GM18526 (cell line): ENCODE results near the gene CCDC142.

Experiments used
- POLR2A ChIP-seq: IDR thresholded peaks from 3 replicates; pipeline ENCODE4 v1.6.1; 2011; ENCODE audit not compliant: insufficient read length; ENCODE audit errors: extremely low read depth

CCDC142 gene, protein sequence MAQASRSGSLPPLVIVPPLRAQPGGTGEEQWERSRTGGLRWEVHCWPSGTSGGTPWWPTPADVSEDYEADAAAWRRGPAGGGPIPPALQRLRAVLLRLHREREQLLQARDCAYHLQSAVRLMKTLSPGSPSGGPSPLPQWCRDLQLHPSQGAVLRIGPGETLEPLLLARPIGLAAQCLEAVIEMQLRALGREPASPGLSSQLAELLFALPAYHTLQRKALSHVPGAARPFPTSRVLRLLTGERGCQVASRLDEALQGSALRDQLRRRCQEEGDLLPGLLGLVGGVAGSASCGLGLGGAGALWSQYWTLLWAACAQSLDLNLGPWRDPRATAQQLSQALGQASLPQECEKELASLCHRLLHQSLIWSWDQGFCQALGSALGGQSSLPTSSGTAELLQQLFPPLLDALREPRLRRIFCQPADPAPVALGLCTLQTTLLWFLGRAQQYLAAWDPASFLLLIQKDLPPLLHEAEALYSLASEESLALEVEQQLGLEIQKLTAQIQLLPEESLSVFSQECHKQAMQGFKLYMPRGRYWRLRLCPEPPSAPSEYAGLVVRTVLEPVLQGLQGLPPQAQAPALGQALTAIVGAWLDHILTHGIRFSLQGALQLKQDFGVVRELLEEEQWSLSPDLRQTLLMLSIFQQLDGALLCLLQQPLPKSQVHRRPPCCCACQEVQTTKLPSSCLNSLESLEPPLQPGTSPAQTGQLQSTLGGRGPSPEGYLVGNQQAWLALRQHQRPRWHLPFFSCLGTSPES

DNA sequence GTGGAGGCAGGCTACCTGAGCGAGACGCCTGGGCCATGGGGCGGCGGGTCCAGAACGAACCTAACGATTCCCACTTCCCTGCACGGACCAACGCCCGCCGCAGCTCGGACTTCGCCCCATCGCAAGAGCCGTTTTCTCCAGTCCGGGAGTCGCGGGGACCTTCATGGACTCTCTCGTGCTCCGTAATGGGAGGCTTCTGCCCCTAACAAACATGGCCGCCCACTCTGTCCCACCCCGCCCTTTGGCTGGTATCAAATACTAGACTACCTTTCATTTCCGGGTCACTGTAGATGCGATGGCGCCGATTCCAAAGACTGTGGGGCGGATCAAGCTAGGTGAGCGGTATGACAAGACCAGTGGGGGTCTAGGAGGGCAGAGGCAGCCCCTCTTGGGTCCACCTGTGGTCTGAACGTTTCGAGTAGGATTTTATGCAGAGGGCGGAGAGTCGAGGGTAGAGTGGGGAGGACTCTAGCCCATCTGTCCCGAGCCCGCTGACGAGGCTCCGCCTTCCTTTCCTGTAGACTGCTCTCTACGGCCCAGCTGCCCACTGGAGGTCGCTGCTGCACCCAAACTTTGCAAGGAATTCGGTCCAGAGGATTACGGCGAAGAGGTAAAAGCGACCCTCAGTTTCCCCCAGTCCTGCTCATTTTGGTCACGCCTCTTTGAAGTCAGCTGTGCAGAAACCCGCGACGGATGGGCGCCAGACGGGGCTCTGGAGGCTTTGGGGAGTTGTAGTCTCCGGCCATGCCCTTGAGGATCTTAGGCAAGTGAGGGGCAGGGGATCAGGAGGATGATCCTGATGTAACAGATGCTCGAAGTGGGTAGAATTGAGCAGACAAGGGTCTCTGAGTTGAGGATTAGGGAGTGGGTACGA, at the start of gene CCDC142, which contains the start of gene TTC31:
TSS of gene CCDC142 (minus strand) at position 198 of the 874 bp plus-strand sequence. CDS start at position 37, 161 bp downstream.
TSS of gene TTC31 (plus strand) at position 281 of the 874 bp plus-strand sequence. CDS start at position 296, 15 bp downstream.
- TF ChIP-seq POLR2A: peak; percentile 79

DNA sequence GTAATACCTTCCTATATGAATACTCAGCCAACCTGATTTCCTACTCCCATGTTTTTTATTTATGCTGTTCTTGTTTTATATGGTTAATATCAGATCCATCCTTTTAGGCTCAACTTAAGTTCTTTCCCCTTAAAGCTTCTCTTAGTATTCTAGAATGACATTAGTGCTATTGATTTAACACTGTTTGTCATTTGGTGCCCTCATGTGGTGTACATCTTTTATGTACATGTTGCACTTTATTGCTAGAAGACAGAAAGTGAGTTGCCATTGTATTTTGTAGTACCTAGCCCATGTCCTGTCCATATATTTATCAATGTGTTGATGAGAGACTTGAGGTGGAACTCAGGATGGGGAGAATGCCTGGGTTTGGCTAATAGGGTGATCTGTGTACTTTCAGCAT, 49.4 kb upstream of the CCDC142 start:
- TF ChIP-seq POLR2A: no peak

DNA sequence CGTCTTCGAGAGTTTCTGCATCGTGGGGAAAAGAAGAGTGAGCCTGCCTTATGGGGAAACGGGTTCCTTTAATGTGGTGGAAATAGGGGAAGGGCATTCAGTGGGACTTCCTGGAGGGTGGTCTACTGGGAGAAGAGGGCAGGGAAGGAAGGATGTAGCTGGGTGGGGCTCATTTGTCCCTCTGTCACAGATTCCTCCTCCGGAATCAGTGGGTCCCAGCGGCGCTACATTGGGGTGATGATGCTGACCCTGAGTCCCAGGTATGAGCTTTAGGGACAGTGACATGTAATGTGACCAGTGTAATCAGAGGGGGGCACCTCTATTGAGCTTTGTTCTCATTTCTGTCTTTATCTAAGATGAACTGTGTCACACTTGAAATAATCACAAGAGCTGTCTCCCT, 48.9 kb upstream of the CCDC142 start:
- TF ChIP-seq POLR2A: no peak

DNA sequence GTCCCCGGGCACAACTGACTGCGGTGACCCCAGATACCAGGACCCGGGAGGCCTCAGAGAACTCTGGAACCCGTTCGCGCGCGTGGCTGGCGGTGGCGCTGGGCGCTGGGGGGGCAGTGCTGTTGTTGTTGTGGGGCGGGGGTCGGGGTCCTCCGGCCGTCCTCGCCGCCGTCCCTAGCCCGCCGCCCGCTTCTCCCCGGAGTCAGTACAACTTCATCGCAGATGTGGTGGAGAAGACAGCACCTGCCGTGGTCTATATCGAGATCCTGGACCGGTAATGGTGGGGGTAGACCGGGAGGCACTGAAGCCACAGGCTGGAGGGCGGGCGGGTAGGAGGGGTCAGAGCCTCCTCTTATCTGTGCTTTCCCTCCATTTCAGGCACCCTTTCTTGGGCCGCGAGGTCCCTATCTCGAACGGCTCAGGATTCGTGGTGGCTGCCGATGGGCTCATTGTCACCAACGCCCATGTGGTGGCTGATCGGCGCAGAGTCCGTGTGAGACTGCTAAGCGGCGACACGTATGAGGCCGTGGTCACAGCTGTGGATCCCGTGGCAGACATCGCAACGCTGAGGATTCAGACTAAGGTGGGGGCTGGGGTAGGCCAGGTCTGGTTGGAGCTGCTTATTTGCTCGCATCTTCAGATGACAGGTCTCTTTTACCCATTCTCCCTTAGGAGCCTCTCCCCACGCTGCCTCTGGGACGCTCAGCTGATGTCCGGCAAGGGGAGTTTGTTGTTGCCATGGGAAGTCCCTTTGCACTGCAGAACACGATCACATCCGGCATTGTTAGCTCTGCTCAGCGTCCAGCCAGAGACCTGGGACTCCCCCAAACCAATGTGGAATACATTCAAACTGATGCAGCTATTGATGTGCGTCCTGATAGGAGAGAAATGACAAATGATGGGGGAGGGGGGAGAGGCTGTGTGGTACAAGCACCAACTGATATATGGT, 47.7 kb upstream of the CCDC142 start:
- no peak for TF ChIP-seq POLR2A

DNA sequence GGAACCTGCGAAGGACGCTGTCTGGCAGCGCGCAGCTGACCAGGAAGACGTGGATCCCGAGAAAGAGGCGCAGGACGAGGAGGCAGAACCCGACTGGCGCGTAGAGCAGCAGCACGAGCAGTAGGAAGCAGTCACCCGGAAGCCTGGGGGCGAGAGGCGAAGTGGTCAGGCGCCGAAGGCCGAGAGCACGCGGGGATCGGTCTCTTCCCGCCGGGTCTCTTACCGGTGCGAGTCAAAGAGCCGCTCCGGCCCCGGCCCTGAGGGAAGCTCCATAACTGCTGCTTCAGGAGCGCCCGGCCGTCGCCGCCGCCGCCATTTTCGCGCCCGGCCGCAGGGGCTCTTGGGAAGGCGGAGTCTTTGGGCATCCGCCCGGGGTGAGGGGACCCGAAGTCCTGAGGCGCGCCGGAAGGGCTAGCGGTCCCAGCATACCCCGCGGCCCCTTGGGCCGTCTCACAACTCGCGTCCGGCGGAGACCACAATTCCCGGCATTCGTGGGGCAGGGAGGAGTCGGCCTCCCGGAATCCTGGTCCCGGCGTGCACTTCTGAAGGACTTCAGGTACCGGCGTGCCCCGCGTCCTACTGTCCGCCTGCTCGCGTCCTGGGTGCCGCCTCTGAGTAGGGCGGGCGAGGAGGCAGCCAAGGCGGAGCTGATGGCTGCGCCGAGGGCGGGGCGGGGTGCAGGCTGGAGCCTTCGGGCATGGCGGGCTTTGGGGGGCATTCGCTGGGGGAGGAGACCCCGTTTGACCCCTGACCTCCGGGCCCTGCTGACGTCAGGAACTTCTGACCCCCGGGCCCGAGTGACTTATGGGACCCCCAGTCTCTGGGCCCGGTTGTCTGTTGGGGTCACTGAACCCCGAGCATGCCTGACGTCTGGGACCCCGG, 46.8 kb upstream of the CCDC142 start, which contains the start of the genes AUP1 and HTRA2:
TSS of gene AUP1 (minus strand) at position 350 of the 882 bp plus-strand sequence. CDS start at position 273, 77 bp downstream.
TSS of gene HTRA2 (plus strand) at position 577 of the 882 bp plus-strand sequence. CDS start at position 651, 74 bp downstream.
- peak; percentile 95 for TF ChIP-seq POLR2A

DNA sequence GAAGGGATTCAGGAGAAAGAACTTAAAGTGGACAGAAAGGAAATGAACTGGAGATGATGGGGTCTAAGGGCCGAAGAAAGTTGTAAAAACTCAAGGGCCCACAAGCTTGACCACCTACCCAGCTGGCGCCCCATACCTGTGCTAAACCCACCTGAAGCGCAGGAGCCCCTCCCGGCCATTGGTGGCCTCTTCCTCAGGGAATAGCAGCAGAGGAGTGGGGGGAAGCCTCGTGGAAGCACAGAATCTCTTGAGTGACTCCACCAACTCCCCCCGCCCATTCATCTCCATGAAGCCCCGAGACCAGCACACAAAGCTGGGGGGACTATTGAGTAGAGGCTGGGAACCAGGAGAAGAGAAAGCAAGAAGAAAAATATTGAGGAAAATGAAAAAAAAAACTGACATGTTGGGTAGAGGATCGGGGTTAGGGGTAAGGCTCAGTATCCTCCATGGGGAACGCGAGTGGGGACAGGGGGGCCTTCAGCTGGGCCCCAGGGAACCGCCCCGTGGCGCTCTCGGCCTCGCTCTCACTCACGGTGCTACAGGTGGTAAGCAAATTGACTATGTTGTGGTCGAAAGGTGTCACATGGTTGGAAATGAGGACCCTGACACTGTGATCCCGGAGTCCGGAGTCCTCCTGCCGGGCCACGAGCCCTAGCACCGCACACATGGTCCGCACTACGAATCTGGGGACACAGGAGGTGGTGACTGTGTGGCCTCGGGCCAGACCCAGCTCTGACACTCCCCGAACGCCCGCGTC, 46.0 kb upstream of the CCDC142 start:
- TF ChIP-seq POLR2A: no peak

DNA sequence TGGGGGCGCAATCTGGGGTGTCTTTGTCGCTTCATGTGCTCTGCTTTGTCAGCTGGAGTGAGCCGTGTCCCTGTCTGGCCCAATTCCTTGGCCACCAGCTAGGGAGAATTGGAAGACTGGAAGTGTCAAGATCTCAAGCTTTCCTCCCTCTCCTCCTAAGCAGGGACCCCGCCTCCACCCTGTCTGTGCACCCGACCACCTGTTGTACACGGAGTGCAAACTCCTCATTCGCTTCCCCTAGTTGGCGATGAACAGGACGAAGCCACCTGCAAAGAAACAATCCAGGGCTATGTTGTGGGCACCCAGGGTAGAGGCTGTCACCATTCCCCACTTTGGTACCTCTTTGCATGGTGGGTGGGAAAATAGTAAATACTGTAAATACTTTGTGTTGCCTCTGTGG, 44.9 kb upstream of the CCDC142 start:
- no peak for TF ChIP-seq POLR2A

DNA sequence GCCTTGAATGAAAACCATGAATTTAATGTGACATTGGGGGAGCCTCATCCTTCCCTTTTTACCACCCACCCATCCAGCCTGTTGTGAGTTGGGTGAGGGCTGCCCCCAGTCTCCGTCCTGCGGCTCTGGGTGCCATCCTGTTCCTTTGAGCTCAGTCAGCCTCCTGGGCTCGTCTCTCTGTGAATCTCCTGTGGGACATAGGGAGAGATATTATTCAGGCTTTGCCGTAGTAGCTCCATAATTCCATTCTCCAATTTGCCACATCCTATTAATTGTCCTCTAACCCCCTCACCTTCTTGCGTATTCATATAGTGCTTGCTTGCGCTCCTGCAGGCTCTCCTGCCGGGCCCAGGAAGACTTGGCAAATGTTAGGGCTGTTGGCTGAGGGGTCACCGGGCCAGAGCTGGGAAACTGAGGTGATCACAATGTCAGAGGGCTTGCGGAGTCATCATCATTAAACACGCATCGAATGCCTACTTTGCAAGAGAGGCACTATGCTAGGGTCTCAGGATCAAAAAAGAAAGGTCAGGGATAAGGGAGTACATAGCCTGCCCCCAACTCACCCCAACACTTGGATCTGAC, 43.9 kb upstream of the CCDC142 start:
- TF ChIP-seq POLR2A: no peak

DNA sequence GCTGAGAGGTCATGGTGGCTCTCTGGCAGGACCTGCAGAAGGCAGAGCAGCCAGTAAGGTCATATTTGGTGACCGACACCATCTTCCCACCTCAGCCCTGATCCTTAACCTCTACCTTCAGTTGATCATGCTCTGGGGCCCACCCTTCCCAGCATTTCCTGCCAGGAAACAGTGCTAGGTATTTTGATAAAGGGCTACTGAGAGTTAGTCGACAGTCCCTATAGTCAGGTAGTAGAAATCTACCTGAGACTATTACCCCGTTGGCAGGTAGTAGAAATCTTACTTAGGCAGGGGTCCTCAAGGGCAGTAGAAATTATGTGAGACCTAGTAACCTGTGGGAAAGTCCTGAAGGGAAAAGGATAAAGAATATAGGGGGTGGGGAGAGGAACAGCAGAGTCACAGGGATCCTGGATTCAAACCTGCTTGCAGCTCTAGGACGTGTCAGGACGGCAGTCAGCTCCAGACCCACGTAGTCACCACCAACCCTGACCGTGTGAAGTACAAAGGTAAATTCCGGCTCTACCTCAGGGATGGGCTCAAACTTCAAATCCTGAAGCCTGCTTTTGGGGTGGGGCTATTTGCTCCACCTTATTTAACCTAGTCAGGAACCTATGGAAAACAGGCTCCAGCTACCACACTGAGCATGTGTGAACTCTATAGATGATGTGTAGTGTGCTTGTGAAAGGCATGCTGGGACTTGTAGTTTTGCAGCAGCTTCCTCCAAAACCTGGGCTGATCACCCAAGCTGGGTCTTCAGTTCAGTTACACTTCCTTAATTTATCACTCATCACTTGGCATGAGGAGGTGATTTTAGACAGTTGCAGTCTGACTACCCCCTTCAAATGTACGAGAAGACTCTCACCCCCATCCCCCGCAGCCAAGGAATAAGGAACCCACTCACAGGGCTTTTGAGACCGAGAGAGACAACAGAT, 43.2 kb upstream of the CCDC142 start, which contains the start of gene DQX1:
TSS of gene DQX1 (minus strand) at position 515 of the 932 bp plus-strand sequence. CDS start at position 13, 502 bp downstream.
- TF ChIP-seq POLR2A: no peak

DNA sequence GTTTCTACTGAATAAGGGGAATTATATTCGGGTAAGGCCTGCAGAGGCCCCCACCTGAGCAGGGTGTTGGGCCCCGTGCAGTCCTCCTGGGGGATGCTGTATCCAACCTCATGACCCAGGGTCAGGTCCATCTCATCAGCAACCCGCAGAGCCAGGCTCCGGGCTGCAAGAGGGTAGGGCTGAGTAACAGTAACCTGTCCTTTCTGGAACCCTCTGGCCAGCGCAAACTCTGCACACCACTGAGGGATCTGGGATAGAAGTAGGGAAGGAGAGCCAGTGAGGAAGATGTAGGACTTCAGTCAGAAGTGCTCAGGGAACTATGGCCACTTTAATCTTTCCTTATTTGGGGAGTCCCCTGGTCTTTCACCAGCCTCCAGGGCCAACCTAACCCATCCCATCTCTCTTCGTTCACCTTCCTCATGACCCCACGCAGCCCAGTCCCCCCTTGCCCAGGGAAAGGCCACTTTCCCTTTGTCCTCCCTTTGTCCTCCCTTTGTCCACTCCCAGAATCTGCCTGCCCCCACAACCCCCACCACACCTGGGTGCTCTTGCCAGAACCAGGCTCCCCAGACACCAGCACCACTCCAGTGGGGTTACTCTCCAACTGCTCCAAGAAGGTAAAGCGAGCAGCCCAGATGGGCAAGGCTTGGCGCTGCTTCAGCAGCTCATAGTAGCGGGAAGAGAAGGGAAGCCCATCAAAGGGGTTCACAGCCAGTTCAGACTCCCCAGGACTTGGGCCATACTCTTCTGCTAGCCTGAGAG, 42.3 kb upstream of the CCDC142 start:
- no peak for TF ChIP-seq POLR2A
